Measurements from ENCODE around the gene RNF220. TPM values are rescaled to one million over a fixed set of nuclear protein-coding genes. Genes with fewer than 3 reads are reported as not detected.

Gene RNF220
- total and polyA plus RNA-seq, 9 of the 15 experiments (the other 6 are each of a cell fraction or from before 2014, with no cell fraction given), result 5.1 to 117 (median 66.9) TPM

DNA sequence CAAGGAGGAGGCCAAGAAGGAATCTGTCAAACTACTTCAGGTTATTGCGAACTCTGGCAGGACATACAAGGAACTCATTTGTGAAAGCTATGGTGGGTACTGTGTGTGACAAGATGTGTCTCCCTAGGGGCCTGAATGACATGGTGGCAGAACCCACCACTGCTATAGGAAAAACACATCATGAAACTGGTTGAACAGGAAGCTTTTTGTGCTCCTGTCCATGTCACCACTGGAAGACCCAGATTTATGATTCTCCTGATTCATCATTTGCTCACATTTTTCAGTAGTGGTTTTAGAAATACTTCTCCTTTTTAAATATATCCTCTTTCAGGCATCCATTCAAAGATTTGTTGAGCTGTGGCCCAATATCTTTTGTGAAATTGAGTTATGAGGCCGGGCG is 293.1 kb downstream of the RNF220 start:
- H3K36me3 ChIP-seq (ENCODE audit: control insufficient read depth, insufficient read depth, low read length), result no peaks in the 10 kb centered on the region
- no peak for ATAC-seq
- no peaks in the 10 kb centered on the region for H3K4me1 ChIP-seq (replicated peaks in 1 of 2; ENCODE audit: control insufficient read depth in 2 of 2, insufficient read depth in 2 of 2, low read length in 2 of 2)

More for the DNA sequence above, 293.1 kb downstream of the RNF220 start:
- Histone ChIP-seq H3K9me1 (ENCODE audit: control insufficient read depth, insufficient read depth, low read length) (no peaks in the 10 kb centered on the region), H3K27me3 (ENCODE audit: control insufficient read depth in 2 of 2, insufficient read depth in 2 of 2, low read length in 2 of 2) (peaks cover 18 to 24% of the 10 kb centered on the region in 2 experiments; a peak in 4 of 5 replicates), H3K79me2 (ENCODE audit: control insufficient read depth, insufficient read depth, low read length) (no peaks in the 10 kb centered on the region), H3K4me2 (ENCODE audit: insufficient read depth, low read length) (no peak overlapping the region), H3K4me3 (no peak overlapping the region), H3K27ac (ENCODE audit: extremely low read depth, low read depth, low read length) (no peak overlapping the region), H3K9me3 (replicated peaks; ENCODE audit: control insufficient read depth, insufficient read depth, low read depth, low read length) (no peaks in the 10 kb centered on the region), H4K20me1 (replicated peaks; ENCODE audit: control insufficient read depth, insufficient read depth, low read length) (no peaks in the 10 kb centered on the region), H3K9ac (ENCODE audit: insufficient read depth in 1 of 2, low read depth in 2 of 2, low read length in 2 of 2) (no peak overlapping the region), H2AFZ (ENCODE audit: low read depth, low read length) (no peak overlapping the region)
- DNase-seq (ENCODE audit: extremely low read depth in 1 of 4, low spot score in 3 of 4) (no peak), FAIRE-seq (no peak)
- in situ Hi-C loops (cut with MboI), result no loop called here
- 23% methylated on average over 3 of the region's 3 CpGs for WGBS (ENCODE audit: insufficient coverage, low coverage, missing lambda C conversion rate)
- POLR2A ChIA-PET, result interaction anchor here (1.5 to 1.7 kb wide), 2 partner anchors 23 to 121 kb away, joined by 4 to 6 read pairs; no protein-coding TSS in a partner anchor
- no TSS peak for BruUV-seq (replicated peaks)
- TF ChIP-seq MEIS2 (IDR thresholded peaks at IDR 0.05; ENCODE audit: partially characterized antibody), result peak; percentile 37
- no peak for TF ChIP-seq PATZ1 (CRISPR knock-in tag; IDR thresholded peaks at IDR 0.05; ENCODE audit: borderline replicate concordance)
- intact Hi-C loops (cut with micrococcal nuclease), result no loop called here
- CTCF ChIA-PET (ENCODE audit: low intra/inter-chr PET ratio), result no interaction called here

Measured in K562 (cell line).